Measurements from ENCODE around the gene IQSEC3. TPM values are rescaled to one million over a fixed set of nuclear protein-coding genes. Genes with fewer than 3 reads are reported as not detected.
A peak's percentile ranks its signal among the peaks of the same experiment; 100 is the strongest.

The IQSEC3 gene
- total RNA-seq, 1 experiment from 2014 or later = not detected

DNA sequence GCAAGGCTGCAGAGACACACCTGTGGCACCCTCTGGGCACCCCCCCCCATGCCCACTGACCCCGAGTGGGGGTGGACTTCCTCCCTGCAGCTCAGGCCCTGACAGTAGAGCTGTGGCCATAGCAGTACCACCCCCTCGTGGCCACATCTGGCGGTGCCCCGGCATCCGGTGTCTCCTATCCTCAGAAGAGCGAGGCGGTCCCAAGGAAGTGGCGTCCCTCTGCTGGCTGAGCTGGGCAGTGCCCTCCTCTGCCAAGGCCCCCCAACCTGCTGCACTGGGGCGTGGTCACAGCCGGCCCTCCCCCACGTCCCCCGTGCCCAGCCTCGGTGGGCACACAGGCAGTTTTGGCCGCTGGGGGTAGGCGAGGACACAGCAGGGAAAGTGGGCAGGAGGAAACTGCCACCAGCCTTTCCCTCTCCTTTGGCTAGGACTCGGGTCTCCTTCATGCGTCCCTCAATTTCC is 153.4 kb downstream of the IQSEC3 start:
- intact Hi-C loops (cut with micrococcal nuclease; ENCODE audit: unreplicated experiment) (no loop called here), in situ Hi-C loops (cut with HindIII; ENCODE audit: low pct_unique_long_range_greater_than_20kb, low sequenced_read_pairs) (no loop called here)
- Histone ChIP-seq H3K4me1 (ENCODE audit: control insufficient read depth, insufficient read depth, low read length) (no peaks in the 10 kb centered on the region), H3K9me3 (ENCODE audit: control insufficient read depth, insufficient read depth, low read depth, low read length) (no peaks in the 10 kb centered on the region), H3K27me3 (ENCODE audit: control insufficient read depth, insufficient read depth, low read length) (no peaks in the 10 kb centered on the region), H3K27ac (ENCODE audit: low read length) (no peak overlapping the region), H3K4me3 (ENCODE audit: low read depth in 2 of 2, low read length in 2 of 2) (no peak overlapping the region), H3K36me3 (ENCODE audit: control insufficient read depth, insufficient read depth, low read length) (no peaks in the 10 kb centered on the region)
- ATAC-seq (peak; percentile 94), DNase-seq (ENCODE audit: low read depth, low spot score) (peak; percentile 17)
- CTCF ChIA-PET = interaction anchor here (0.6 to 1.3 kb wide), 7 partner anchors 9 to 121 kb away, joined by 3 to 7 read pairs (median 3); no protein-coding TSS in a partner anchor
- BruUV-seq (replicated peaks) = no TSS peak
- no peak for TF ChIP-seq POLR2AphosphoS5 (IDR thresholded peaks at IDR 0.05; ENCODE audit: low read depth, low read length)
- TF ChIP-seq, protein P1, sequence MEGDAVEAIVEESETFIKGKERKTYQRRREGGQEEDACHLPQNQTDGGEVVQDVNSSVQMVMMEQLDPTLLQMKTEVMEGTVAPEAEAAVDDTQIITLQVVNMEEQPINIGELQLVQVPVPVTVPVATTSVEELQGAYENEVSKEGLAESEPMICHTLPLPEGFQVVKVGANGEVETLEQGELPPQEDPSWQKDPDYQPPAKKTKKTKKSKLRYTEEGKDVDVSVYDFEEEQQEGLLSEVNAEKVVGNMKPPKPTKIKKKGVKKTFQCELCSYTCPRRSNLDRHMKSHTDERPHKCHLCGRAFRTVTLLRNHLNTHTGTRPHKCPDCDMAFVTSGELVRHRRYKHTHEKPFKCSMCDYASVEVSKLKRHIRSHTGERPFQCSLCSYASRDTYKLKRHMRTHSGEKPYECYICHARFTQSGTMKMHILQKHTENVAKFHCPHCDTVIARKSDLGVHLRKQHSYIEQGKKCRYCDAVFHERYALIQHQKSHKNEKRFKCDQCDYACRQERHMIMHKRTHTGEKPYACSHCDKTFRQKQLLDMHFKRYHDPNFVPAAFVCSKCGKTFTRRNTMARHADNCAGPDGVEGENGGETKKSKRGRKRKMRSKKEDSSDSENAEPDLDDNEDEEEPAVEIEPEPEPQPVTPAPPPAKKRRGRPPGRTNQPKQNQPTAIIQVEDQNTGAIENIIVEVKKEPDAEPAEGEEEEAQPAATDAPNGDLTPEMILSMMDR (IDR thresholded peaks at IDR 0.05) = peak; percentile 89
- POLR2A ChIA-PET = interaction anchor here (0.6 kb wide), 1 partner anchor 132 kb away, joined by 20 read pairs; no protein-coding TSS in a partner anchor

DNA sequence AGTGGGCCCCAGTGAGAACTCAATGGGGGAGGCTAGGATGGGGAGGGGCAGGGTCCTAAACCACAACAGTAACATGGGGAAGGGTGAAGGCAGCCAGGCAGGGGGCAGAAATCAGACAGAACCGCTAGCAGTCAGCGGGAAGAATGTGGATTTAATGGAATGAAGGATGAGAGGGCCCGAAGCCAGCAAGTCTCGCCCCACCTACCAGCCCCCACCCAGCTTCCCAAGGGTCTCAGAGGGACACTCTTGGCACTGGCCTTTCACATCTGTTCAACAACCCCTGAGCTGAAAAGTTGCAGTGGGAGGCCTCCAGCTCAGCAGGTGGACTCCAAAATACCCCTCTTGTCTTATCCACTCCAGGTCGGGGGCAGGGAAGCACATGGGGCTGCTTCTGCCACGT is 153.9 kb downstream of the IQSEC3 start:
- H3K36me3 ChIP-seq (ENCODE audit: control insufficient read depth, insufficient read depth, low read length) = no peaks in the 10 kb centered on the region
- intact Hi-C loops (cut with micrococcal nuclease; ENCODE audit: unreplicated experiment) (no loop called here), in situ Hi-C loops (cut with HindIII; ENCODE audit: low pct_unique_long_range_greater_than_20kb, low sequenced_read_pairs) (no loop called here)
- no peaks in the 10 kb centered on the region for H3K27me3 ChIP-seq (ENCODE audit: control insufficient read depth, insufficient read depth, low read length)
- TF ChIP-seq, protein P1 (IDR thresholded peaks at IDR 0.05) = no peak
- TF ChIP-seq, protein P2, sequence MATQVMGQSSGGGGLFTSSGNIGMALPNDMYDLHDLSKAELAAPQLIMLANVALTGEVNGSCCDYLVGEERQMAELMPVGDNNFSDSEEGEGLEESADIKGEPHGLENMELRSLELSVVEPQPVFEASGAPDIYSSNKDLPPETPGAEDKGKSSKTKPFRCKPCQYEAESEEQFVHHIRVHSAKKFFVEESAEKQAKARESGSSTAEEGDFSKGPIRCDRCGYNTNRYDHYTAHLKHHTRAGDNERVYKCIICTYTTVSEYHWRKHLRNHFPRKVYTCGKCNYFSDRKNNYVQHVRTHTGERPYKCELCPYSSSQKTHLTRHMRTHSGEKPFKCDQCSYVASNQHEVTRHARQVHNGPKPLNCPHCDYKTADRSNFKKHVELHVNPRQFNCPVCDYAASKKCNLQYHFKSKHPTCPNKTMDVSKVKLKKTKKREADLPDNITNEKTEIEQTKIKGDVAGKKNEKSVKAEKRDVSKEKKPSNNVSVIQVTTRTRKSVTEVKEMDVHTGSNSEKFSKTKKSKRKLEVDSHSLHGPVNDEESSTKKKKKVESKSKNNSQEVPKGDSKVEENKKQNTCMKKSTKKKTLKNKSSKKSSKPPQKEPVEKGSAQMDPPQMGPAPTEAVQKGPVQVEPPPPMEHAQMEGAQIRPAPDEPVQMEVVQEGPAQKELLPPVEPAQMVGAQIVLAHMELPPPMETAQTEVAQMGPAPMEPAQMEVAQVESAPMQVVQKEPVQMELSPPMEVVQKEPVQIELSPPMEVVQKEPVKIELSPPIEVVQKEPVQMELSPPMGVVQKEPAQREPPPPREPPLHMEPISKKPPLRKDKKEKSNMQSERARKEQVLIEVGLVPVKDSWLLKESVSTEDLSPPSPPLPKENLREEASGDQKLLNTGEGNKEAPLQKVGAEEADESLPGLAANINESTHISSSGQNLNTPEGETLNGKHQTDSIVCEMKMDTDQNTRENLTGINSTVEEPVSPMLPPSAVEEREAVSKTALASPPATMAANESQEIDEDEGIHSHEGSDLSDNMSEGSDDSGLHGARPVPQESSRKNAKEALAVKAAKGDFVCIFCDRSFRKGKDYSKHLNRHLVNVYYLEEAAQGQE (IDR thresholded peaks at IDR 0.05; ENCODE audit: insufficient read depth in 1 of 2, low read depth in 2 of 2, low read length in 1 of 2) = no peak
- TF ChIP-seq SIN3A (IDR thresholded peaks at IDR 0.05; ENCODE audit: borderline replicate concordance, insufficient read depth, low read depth, low read length) = no peak
- TF ChIP-seq TCF7L2 (IDR thresholded peaks at IDR 0.05; ENCODE audit: low read depth, low read length) = no peak
- TF ChIP-seq POLR2AphosphoS5 (IDR thresholded peaks at IDR 0.05; ENCODE audit: low read depth, low read length) = no peak
- ATAC-seq = no peak
- H3K4me1 ChIP-seq (ENCODE audit: control insufficient read depth, insufficient read depth, low read length) = no peaks in the 10 kb centered on the region
- H3K4me3 ChIP-seq (ENCODE audit: low read depth in 2 of 2, low read length in 2 of 2) = no peak overlapping the region
- ChIA-PET POLR2A (no interaction called here), CTCF (interaction anchor here (0.7 to 1.3 kb wide), 3 partner anchors 9 to 122 kb away, joined by 3 to 5 read pairs (median 3); no protein-coding TSS in a partner anchor)
- no peak for DNase-seq (ENCODE audit: low read depth, low spot score)
- no peaks in the 10 kb centered on the region for H3K9me3 ChIP-seq (ENCODE audit: control insufficient read depth, insufficient read depth, low read depth, low read length)
- BruUV-seq (replicated peaks) = no TSS peak
- no peak overlapping the region for H3K27ac ChIP-seq (ENCODE audit: low read length)
